ENCODE data around the gene ZNF320. TPM values are rescaled to one million over a fixed set of nuclear protein-coding genes. Genes with fewer than 3 reads are reported as not detected.
"Not testable (repeated sequence)": the region's sequence is repeated elsewhere in the genome, so short reads cannot be mapped to it uniquely, and the experiment has no call there.

The ZNF320 gene
- total RNA-seq, 2 experiments from 2014 or later, result 7.2 to 7.4 TPM

- Histone ChIP-seq H3K4me3 (ENCODE audit: low read length) (no peak overlapping the region), H3K4me1 (ENCODE audit: insufficient read depth, low read length) (no peaks in the 10 kb centered on the region), H3K27ac (ENCODE audit: low read depth in 1 of 2, low read length in 2 of 2) (no peak overlapping the region), H3K27me3 (ENCODE audit: control insufficient read depth in 1 of 2, insufficient read depth in 2 of 2, low read length in 2 of 2) (no peaks in the 10 kb centered on the region), H3K9me3 (ENCODE audit: control insufficient read depth in 1 of 2, insufficient read depth in 1 of 2, low read length in 2 of 2) (peaks cover 8 to 36% of the 10 kb centered on the region in 2 experiments), H3K36me3 (ENCODE audit: insufficient read depth, low read length) (peaks cover 34% of the 10 kb centered on the region)
- Mint-ChIP-seq H3K27me3 (no peaks in the 10 kb centered on the region), H3K9me3 (peaks cover 3% of the 10 kb centered on the region), H3K4me3 (no peak overlapping the region), H3K4me1 (ENCODE audit: low read depth) (peaks cover 10% of the 10 kb centered on the region), H3K27ac (no peak overlapping the region), H3K36me3 (ENCODE audit: low read depth) (peaks cover 97% of the 10 kb centered on the region)
- intact Hi-C loops (cut with DNase I, micrococcal nuclease), result loop anchor here in 1 of 2 experiments (10.0 kb wide), 1 partner anchor 75 kb away; the partner anchor contains the start of gene ZNF816
- no peak for TF ChIP-seq CTCF (IDR thresholded peaks at IDR 0.05)
- DNase-seq (no peak), ATAC-seq (ENCODE audit: poor library complexity) (no peak)
- ChIA-PET CTCF (no interaction called here), POLR2A (no interaction called here)
Measured at GRCh38 chr19:52889931-52890330, 7.5 kb downstream of the ZNF320 start.

GRCh38 chr19:52889076-52889475 lies 8.4 kb downstream of the ZNF320 start:
- H3K36me3 Mint-ChIP-seq (ENCODE audit: low read depth), result peaks cover 97% of the 10 kb centered on the region
- H3K4me3 Mint-ChIP-seq, result no peak overlapping the region

GRCh38 chr19:52880895-52881389 lies 16.5 kb downstream of the ZNF320 start:
- no peak for ATAC-seq (ENCODE audit: poor library complexity)
- H3K4me3 Mint-ChIP-seq, result no peak overlapping the region

More at GRCh38 chr19:52889076-52889475, 8.4 kb downstream of the ZNF320 start:
- Histone ChIP-seq H3K4me1 (ENCODE audit: insufficient read depth, low read length) (no peaks in the 10 kb centered on the region), H3K27me3 (ENCODE audit: control insufficient read depth in 1 of 2, insufficient read depth in 2 of 2, low read length in 2 of 2) (no peaks in the 10 kb centered on the region), H3K4me3 (ENCODE audit: low read length) (no peak overlapping the region), H3K36me3 (ENCODE audit: insufficient read depth, low read length) (peaks cover 42% of the 10 kb centered on the region), H3K27ac (ENCODE audit: low read depth in 1 of 2, low read length in 2 of 2) (no peak overlapping the region), H3K9me3 (ENCODE audit: control insufficient read depth in 1 of 2, insufficient read depth in 1 of 2, low read length in 2 of 2) (peaks cover 16 to 42% of the 10 kb centered on the region in 2 experiments)
- no peak overlapping the region for H3K27ac Mint-ChIP-seq
- peaks cover 7% of the 10 kb centered on the region for H3K4me1 Mint-ChIP-seq (ENCODE audit: low read depth)
- ChIA-PET POLR2A (no interaction called here), CTCF (no interaction called here)
- intact Hi-C loops (cut with DNase I, micrococcal nuclease), result no loop called here
- H3K27me3 Mint-ChIP-seq, result no peaks in the 10 kb centered on the region
- TF ChIP-seq CTCF (IDR thresholded peaks at IDR 0.05), result no peak
- ATAC-seq (ENCODE audit: poor library complexity), result no peak
- H3K9me3 Mint-ChIP-seq, result peaks cover 3% of the 10 kb centered on the region
- no peak for DNase-seq

GRCh38 chr19:52872996-52873395 lies 24.4 kb downstream of the ZNF320 start:
- CTCF ChIA-PET; H3K4me1 ChIP-seq (ENCODE audit: insufficient read depth, low read length); H3K27me3 ChIP-seq (ENCODE audit: control insufficient read depth in 1 of 2, insufficient read depth in 2 of 2, low read length in 2 of 2); H3K27ac ChIP-seq (ENCODE audit: low read depth in 1 of 2, low read length in 2 of 2); H3K9me3 Mint-ChIP-seq; ATAC-seq (ENCODE audit: poor library complexity); H3K36me3 ChIP-seq (ENCODE audit: insufficient read depth, low read length); DNase-seq; H3K4me3 ChIP-seq (ENCODE audit: low read length); H3K27ac Mint-ChIP-seq; intact Hi-C loops (cut with DNase I, micrococcal nuclease); H3K4me3 Mint-ChIP-seq; H3K4me1 Mint-ChIP-seq (ENCODE audit: low read depth); POLR2A ChIA-PET; H3K27me3 Mint-ChIP-seq: not testable (repeated sequence)
- H3K36me3 Mint-ChIP-seq (ENCODE audit: low read depth), result peaks cover 67% of the 10 kb centered on the region
- H3K9me3 ChIP-seq (ENCODE audit: control insufficient read depth in 1 of 2, insufficient read depth in 1 of 2, low read length in 2 of 2), result peaks cover 27 to 33% of the 10 kb centered on the region in 2 experiments

More at GRCh38 chr19:52880895-52881389, 16.5 kb downstream of the ZNF320 start:
- no peak for TF ChIP-seq CTCF (IDR thresholded peaks at IDR 0.05)
- DNase-seq, result no peak
- intact Hi-C loops (cut with DNase I, micrococcal nuclease), result no loop called here
- no peaks in the 10 kb centered on the region for H3K4me1 ChIP-seq (ENCODE audit: insufficient read depth, low read length)
- H3K4me3 ChIP-seq (ENCODE audit: low read length), result no peak overlapping the region
- H3K9me3 ChIP-seq (ENCODE audit: control insufficient read depth in 1 of 2, insufficient read depth in 1 of 2, low read length in 2 of 2), result peaks cover 55 to 86% of the 10 kb centered on the region in 2 experiments
- Mint-ChIP-seq H3K27ac (no peak overlapping the region), H3K9me3 (peaks cover 23% of the 10 kb centered on the region), H3K36me3 (ENCODE audit: low read depth) (peaks cover 93% of the 10 kb centered on the region), H3K27me3 (no peaks in the 10 kb centered on the region), H3K4me1 (ENCODE audit: low read depth) (no peaks in the 10 kb centered on the region)
- no peaks in the 10 kb centered on the region for H3K27me3 ChIP-seq (ENCODE audit: control insufficient read depth in 1 of 2, insufficient read depth in 2 of 2, low read length in 2 of 2)
- ChIA-PET POLR2A (no interaction called here), CTCF (no interaction called here)
- H3K27ac ChIP-seq (ENCODE audit: low read depth in 1 of 2, low read length in 2 of 2), result no peak overlapping the region
- H3K36me3 ChIP-seq (ENCODE audit: insufficient read depth, low read length), result peaks cover 42% of the 10 kb centered on the region

Data from CD4-positive, alpha-beta T cell (primary cell).